Uterus (tissue), 4 donors: ENCODE measurements around the gene C8A. TPM values are rescaled to one million over a fixed set of nuclear protein-coding genes. Genes with fewer than 3 reads are reported as not detected.

Experiments
- DNase-seq, 2 donors: peaks; one replicate each; pipeline ENCODE4 v3.0.0-alpha.2; 2019 to 2020
- H3K27ac ChIP-seq, 2 donors: fragments of 200-600 bp; sonication (generic); 1 replicate in 1 of 2; 2 replicates in 1 of 2; pipeline ENCODE4 v1.5.1; 2016 to 2018
- H3K27me3 ChIP-seq, 2 donors: fragments of 200-600 bp; sonication (generic); one replicate each; pipeline ENCODE4 v1.5.1; 2018 to 2019; ENCODE audit warnings: control low read depth in 1 of 2
- H3K36me3 ChIP-seq, 2 donors: fragments of 200-600 bp; sonication (generic); one replicate each; pipeline ENCODE4 v1.5.1; 2019; ENCODE audit warnings: control low read depth in 1 of 2
- H3K4me1 ChIP-seq, 2 donors: fragments of 200-600 bp; sonication (generic); one replicate each; pipeline ENCODE4 v1.5.1; 2018 to 2019; ENCODE audit warnings: control low read depth in 1 of 2
- H3K4me3 ChIP-seq, 2 donors: fragments of 200-600 bp; sonication (generic); 1 replicate in 1 of 2; 2 replicates in 1 of 2; pipeline ENCODE4 v1.5.1; 2018 to 2019; ENCODE audit warnings: mild to moderate bottlenecking in 1 of 2
- H3K9me3 ChIP-seq, 2 donors: fragments of 200-600 bp; sonication (generic); one replicate each; pipeline ENCODE4 v1.5.1; 2019; ENCODE audit warnings: control low read depth in 1 of 2
- POLR2A ChIP-seq, 2 donors: fragments of 450-650 bp; IDR thresholded peaks; one replicate each; pipeline ENCODE4 v1.6.1; 2016; ENCODE audit warnings: antibody characterized with exemption in 2 of 2, mild to moderate bottlenecking in 1 of 2, moderate library complexity in 1 of 2
- intact Hi-C: fragments of 100-400 bp; cut with DNase I; formaldehyde crosslinking; loops from one replicate; pipeline ENCODE4 v1.15.1; 2023; ENCODE audit warnings: low total_unique reads
- total RNA-seq, 4 donors: library from RNA; depleted of rRNA in 3 of 4; stranded (reverse); fragments of >200 nt in 3 of 4; gene quantifications; one replicate each; pipeline versions ENCODE4 v1.1.0 to v1.2.4, GENCODE V29; 2014 to 2023
- TF ChIP-seq, protein P1 (sequence below), 4 experiments: fragments of 200-600 bp in 2 of 4; fragments of 450-650 bp in 2 of 4; sonication (generic) in 2 of 4; IDR thresholded peaks; one replicate each; pipeline ENCODE4 v1.5.1; 2016 to 2019; ENCODE audit warnings: antibody characterized with exemption in 4 of 4, mild to moderate bottlenecking in 2 of 4, moderate library complexity in 1 of 4
- donor health status: DM: yes; HTN: yes; CAD: no.

Gene C8A
- total RNA-seq, 4 donors from 2014 or later, result not detected

DNA sequence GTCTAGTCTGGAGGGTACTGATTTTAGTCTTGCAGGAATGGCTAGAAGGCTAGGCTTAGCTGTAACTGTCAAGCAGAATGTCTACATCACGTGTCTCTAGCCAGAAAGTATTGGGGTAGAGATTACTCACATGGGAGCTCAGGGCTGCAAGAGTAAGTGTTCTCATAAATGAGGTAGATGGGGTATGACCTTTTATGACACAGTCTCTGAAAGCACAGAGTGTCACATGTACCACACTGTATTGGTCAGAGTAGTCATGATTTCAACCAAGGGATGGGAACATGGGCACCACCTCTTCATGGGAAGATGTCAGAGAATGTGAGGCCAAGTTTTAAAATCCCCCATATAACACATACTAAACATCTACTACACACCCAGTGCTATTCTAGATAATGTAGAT, 38.3 kb upstream of the C8A start:
- H3K9me3 ChIP-seq, result no peaks in the 10 kb centered on the region
- intact Hi-C loops, result no loop called here

DNA sequence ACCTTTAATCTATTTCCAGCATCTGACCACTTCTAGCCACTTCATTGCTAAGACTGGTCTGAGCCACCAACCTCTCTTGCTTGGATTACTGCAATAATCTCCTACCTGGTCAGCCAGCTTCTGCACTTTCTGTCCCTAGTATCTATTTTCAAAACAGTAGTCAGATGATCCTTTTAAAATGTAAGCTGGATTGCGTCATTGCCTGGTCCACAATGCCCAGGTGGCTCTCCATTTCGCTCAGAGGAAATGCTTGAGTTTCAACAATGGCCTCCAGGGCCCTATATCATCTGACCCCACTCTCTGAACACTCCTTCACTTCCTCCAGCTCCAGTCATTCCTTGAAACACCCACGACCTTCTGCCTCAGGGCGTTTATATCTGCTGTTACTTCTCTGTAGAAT, 37.7 kb upstream of the C8A start:
- no peaks in the 10 kb centered on the region for H3K4me1 ChIP-seq
- TF ChIP-seq, protein P1, sequence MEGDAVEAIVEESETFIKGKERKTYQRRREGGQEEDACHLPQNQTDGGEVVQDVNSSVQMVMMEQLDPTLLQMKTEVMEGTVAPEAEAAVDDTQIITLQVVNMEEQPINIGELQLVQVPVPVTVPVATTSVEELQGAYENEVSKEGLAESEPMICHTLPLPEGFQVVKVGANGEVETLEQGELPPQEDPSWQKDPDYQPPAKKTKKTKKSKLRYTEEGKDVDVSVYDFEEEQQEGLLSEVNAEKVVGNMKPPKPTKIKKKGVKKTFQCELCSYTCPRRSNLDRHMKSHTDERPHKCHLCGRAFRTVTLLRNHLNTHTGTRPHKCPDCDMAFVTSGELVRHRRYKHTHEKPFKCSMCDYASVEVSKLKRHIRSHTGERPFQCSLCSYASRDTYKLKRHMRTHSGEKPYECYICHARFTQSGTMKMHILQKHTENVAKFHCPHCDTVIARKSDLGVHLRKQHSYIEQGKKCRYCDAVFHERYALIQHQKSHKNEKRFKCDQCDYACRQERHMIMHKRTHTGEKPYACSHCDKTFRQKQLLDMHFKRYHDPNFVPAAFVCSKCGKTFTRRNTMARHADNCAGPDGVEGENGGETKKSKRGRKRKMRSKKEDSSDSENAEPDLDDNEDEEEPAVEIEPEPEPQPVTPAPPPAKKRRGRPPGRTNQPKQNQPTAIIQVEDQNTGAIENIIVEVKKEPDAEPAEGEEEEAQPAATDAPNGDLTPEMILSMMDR (IDR thresholded peaks at IDR 0.05), result no peak
- no peak for TF ChIP-seq POLR2A (IDR thresholded peaks at IDR 0.05)
- H3K9me3 ChIP-seq, result no peaks in the 10 kb centered on the region
- no peak overlapping the region for H3K27ac ChIP-seq
- no peak overlapping the region for H3K4me3 ChIP-seq
- H3K27me3 ChIP-seq, result no peaks in the 10 kb centered on the region
- DNase-seq, result no peak
- no peaks in the 10 kb centered on the region for H3K36me3 ChIP-seq
- intact Hi-C loops, result no loop called here

More for the DNA sequence above, 38.3 kb upstream of the C8A start:
- H3K4me3 ChIP-seq, result no peak overlapping the region
- H3K27me3 ChIP-seq, result no peaks in the 10 kb centered on the region
- TF ChIP-seq POLR2A (IDR thresholded peaks at IDR 0.05), result no peak
- TF ChIP-seq, protein P1 (IDR thresholded peaks at IDR 0.05), result no peak
- no peak for DNase-seq
- H3K36me3 ChIP-seq, result no peaks in the 10 kb centered on the region
- no peak overlapping the region for H3K27ac ChIP-seq
- no peaks in the 10 kb centered on the region for H3K4me1 ChIP-seq

DNA sequence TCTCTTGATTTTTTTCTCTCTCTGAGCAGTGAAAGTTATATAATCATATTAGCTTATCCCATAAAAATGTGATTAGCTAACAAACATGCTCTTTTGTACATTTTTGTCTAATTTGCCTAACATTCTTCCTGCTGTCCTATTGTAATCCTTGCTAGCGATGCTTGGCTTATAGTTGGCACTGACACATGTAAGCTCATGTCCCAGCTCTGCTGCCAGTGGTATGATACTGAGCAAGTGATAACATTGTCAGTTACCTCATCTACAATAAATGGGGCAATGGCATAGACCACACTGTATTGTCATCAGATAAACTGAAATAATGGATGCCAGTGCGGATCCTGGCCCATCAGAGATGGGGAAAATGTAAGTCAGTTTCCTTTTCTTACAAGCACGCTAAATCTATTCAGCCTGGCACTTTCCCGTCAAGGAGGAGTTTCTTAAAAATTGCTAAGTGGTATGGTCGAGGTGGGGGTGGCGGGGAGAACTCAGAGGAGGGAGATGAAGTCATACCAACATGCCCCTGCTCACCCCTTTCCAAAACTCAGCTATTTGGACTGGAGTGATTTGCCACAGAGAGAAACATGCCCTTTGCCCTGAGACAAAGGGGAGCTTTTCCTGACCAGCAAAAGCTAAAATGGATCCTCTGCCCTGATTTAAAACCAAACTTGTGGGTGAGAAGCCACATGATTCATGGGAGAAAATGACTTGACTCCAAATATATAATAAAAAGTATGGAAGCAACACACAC, 36.7 kb upstream of the C8A start:
- TF ChIP-seq, protein P1 (IDR thresholded peaks at IDR 0.05), result no peak
- no peak for TF ChIP-seq POLR2A (IDR thresholded peaks at IDR 0.05)
- intact Hi-C loops, result no loop called here

DNA sequence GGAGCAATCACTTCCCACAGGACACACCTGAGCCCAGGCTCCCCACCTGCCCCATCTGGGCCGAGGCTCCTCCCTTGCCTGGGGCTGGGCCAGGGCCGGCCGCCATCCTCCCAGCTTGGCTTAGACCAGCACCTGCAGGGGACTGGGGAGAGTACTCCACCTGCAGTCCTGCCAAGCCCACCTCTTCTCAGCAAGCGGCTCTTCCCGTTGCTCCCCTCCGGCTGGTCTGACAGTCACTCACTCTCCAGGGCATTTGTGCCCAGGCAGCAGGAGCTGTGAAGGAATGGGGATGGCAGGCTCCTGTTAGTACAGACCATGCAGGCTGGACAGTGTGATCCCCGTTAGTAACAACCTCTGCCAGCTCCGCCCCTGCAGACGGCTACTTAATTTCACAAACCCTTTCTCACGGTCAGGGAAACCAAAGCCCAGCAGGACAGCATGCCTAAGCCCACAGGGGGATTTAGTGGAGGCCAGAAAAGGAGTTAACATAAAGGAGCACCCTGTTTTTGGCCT, 35.2 kb upstream of the C8A start, which contains the start of gene FYB2:
TSS of gene FYB2 (minus strand) at position 18 of the 513 bp plus-strand sequence. CDS start 114 bp downstream, outside the sequence.
- no peaks in the 10 kb centered on the region for H3K4me1 ChIP-seq
- no peak for DNase-seq
- intact Hi-C loops, result no loop called here
- H3K9me3 ChIP-seq, result no peaks in the 10 kb centered on the region
- H3K27me3 ChIP-seq, result no peaks in the 10 kb centered on the region
- no peak for TF ChIP-seq POLR2A (IDR thresholded peaks at IDR 0.05)
- TF ChIP-seq, protein P1 (IDR thresholded peaks at IDR 0.05), result no peak
- H3K27ac ChIP-seq, result no peak within 1 kb of the TSS
- H3K36me3 ChIP-seq, result no peaks in the 10 kb centered on the region
- H3K4me3 ChIP-seq, result no peak within 1 kb of the TSS

More for the DNA sequence above, 36.7 kb upstream of the C8A start:
- H3K9me3 ChIP-seq, result no peaks in the 10 kb centered on the region
- H3K4me3 ChIP-seq, result no peak overlapping the region
- DNase-seq, result no peak
- no peaks in the 10 kb centered on the region for H3K36me3 ChIP-seq
- H3K27ac ChIP-seq, result no peak overlapping the region
- H3K4me1 ChIP-seq, result no peaks in the 10 kb centered on the region
- no peaks in the 10 kb centered on the region for H3K27me3 ChIP-seq

DNA sequence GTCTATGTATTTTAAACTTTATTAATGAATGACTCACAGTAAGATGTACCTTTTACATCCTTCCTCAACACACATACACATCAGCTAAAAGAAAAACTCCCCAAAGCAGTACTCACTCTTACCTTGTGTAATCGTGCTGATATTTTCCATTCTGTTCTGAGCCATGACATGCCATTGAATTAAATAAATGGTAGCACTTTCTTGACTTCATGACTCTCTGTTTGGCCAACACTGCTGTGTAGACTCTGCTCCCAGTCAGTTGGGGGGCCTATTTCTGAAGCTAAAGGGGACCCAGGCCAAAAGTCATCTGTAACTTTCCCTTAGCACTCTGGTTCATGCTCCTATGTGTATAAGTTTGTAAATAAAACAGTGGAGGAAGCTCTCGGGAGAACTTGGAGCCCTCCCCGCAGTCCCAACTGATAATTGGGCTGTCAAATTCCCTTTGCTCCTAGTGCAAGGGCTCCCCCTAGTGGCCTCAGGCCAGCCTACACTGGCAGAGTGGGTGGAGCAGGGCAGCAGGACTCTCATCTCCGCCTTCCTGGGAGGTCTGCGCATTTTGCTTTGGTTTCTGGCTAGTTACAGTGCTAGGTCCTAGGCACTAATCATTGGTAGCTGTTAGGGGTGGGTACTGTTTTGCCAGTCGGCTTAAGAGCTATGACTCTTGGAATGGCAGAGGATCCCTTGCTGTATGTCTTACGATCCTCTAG, 33.7 kb upstream of the C8A start:
- DNase-seq, result peak; percentile 18 to 41
- TF ChIP-seq POLR2A (IDR thresholded peaks at IDR 0.05), result no peak
- TF ChIP-seq, protein P1 (IDR thresholded peaks at IDR 0.05), result peak; percentile 35 to 50 (median 39)

More for the DNA sequence above, 33.7 kb upstream of the C8A start:
- Histone ChIP-seq H3K36me3 (no peaks in the 10 kb centered on the region), H3K9me3 (no peaks in the 10 kb centered on the region), H3K27me3 (no peaks in the 10 kb centered on the region), H3K4me1 (no peaks in the 10 kb centered on the region), H3K27ac (no peak overlapping the region), H3K4me3 (no peak overlapping the region)
- intact Hi-C loops, result no loop called here
